PC-9 (cell line): Measurements from ENCODE around the gene FMC1. TPM values are rescaled to one million over a fixed set of nuclear protein-coding genes. Genes with fewer than 3 reads are reported as not detected.
A peak's percentile ranks its signal among the peaks of the same experiment; 100 is the strongest.

Experiments used
- BruUV-seq: library from RNA; stranded (reverse); fragments of 400-500 nt; replicated peaks from 2 replicates; lab custom pipeline; 2021; lab: Mats Ljungman, UMichigan
- CTCF ChIA-PET: fragments of 300-600 bp; sonication (Branson Sonifier 250); formaldehyde crosslinking; loops from one replicate; lab custom pipeline; 2022; ENCODE audit warnings: antibody characterized with exemption; lab: Charles Lee
- POLR2A ChIA-PET: fragments of 300-600 bp; sonication (Branson Sonifier 250); formaldehyde crosslinking; loops from one replicate; lab custom pipeline; 2022; ENCODE audit warnings: antibody characterized with exemption; ENCODE audit not compliant: unreplicated experiment; lab: Charles Lee
- DNase-seq, 2 experiments: peaks; one replicate each; pipeline versions ENCODE4 v3.0.0 to v3.0.0-alpha.2; 2015 to 2022; ENCODE audit warnings: mixed read lengths in 1 of 2
- H2AFZ ChIP-seq: fragments of 200-600 bp; sonication (generic); 2 replicates; pipeline ENCODE4 v1.8.1; 2017; ENCODE audit warnings: antibody characterized with exemption
- H3F3A ChIP-seq: fragments of 200-600 bp; sonication (generic); 2 replicates; pipeline ENCODE4 v1.8.1; 2017; ENCODE audit warnings: antibody characterized with exemption, mild to moderate bottlenecking, low read depth; ENCODE audit not compliant: insufficient read depth
- H3K27ac ChIP-seq: fragments of 200-600 bp; sonication (generic); 2 replicates; pipeline ENCODE4 v1.6.1; 2016; ENCODE audit warnings: mixed run types
- H3K27me3 ChIP-seq: fragments of 200-600 bp; sonication (generic); 2 replicates; pipeline ENCODE4 v1.6.1; 2016; ENCODE audit warnings: low read depth, mixed run types; ENCODE audit not compliant: insufficient read depth
- H3K36me3 ChIP-seq: fragments of 200-600 bp; sonication (generic); 2 replicates; pipeline ENCODE4 v1.6.1; 2016; ENCODE audit warnings: low read depth, mixed run types
- H3K4me1 ChIP-seq: fragments of 200-600 bp; sonication (generic); replicated peaks from 2 replicates; pipeline ENCODE4 v1.6.1; 2016; ENCODE audit warnings: mixed run types; ENCODE audit not compliant: insufficient read depth
- H3K4me2 ChIP-seq: fragments of 200-600 bp; sonication (generic); 2 replicates; pipeline ENCODE4 v1.6.1; 2017; ENCODE audit warnings: mixed run types
- H3K4me3 ChIP-seq: fragments of 200-600 bp; sonication (generic); 2 replicates; pipeline ENCODE4 v1.6.1; 2016; ENCODE audit warnings: mixed run types
- H3K79me2 ChIP-seq: fragments of 200-600 bp; sonication (generic); 2 replicates; pipeline ENCODE4 v1.6.1; 2017; ENCODE audit warnings: low read depth, mixed run types
- H3K9me2 ChIP-seq: fragments of 200-600 bp; sonication (generic); 2 replicates; pipeline ENCODE4 v1.8.1; 2017; ENCODE audit warnings: mild to moderate bottlenecking; ENCODE audit not compliant: insufficient read depth
- H3K9me3 ChIP-seq: fragments of 200-600 bp; sonication (generic); 2 replicates; pipeline ENCODE4 v1.8.1; 2016; ENCODE audit warnings: low read depth; ENCODE audit not compliant: insufficient read depth
- H4K20me1 ChIP-seq: fragments of 200-600 bp; sonication (generic); 2 replicates; pipeline ENCODE4 v1.8.1; 2017; ENCODE audit not compliant: insufficient read depth
- EZH2 ChIP-seq: fragments of 200-600 bp; sonication (generic); IDR thresholded peaks from 2 replicates; pipeline ENCODE4 v1.8.0; 2017; ENCODE audit warnings: antibody characterized with exemption, low read depth
- intact Hi-C: fragments of 100-400 bp; cut with micrococcal nuclease; formaldehyde crosslinking; loops from one replicate; pipeline ENCODE4 v1.10.0; 2022; ENCODE audit not compliant: unreplicated experiment
- total RNA-seq: library from RNA; stranded (reverse); gene quantifications from 2 replicates; pipeline ENCODE4 v1.2.3, GENCODE V29; 2021
- TF ChIP-seq, protein P1 (sequence below): fragments of 200-600 bp; sonication (generic); conservative IDR thresholded peaks from 2 replicates; pipeline ENCODE4 v1.6.1; 2017; ENCODE audit warnings: mixed run types, antibody characterized with exemption, mild to moderate bottlenecking, moderate library complexity

The FMC1 gene
- total RNA-seq, 1 experiment from 2014 or later: 12.5 TPM

DNA sequence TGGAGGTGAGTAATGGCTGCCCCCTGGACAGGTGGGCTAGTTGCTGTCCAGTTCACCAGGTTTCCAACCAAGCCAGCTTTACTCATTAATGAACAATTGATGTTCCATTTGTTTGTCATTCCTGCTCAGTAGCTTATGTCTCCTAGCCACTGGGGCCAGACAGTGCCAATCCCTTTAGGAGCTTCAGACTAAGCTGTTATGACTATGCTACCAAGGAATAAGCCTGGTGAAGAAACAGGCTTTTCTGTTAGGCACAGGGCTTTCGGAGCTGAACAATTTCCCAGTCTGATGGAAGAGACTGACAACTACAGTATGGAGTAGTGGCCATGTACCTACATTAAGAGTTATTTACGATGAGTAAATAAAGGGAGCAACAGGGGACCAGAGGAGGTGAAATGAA lies 2.1 kb upstream of the FMC1 start:
- intact Hi-C loops: no loop called here
- TF ChIP-seq, protein P1, sequence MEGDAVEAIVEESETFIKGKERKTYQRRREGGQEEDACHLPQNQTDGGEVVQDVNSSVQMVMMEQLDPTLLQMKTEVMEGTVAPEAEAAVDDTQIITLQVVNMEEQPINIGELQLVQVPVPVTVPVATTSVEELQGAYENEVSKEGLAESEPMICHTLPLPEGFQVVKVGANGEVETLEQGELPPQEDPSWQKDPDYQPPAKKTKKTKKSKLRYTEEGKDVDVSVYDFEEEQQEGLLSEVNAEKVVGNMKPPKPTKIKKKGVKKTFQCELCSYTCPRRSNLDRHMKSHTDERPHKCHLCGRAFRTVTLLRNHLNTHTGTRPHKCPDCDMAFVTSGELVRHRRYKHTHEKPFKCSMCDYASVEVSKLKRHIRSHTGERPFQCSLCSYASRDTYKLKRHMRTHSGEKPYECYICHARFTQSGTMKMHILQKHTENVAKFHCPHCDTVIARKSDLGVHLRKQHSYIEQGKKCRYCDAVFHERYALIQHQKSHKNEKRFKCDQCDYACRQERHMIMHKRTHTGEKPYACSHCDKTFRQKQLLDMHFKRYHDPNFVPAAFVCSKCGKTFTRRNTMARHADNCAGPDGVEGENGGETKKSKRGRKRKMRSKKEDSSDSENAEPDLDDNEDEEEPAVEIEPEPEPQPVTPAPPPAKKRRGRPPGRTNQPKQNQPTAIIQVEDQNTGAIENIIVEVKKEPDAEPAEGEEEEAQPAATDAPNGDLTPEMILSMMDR: no peak
- no TSS peak for BruUV-seq
- ChIA-PET POLR2A (interaction anchor here (0.7 kb wide), 1 partner anchor 270 kb away, joined by 3 read pairs; no protein-coding TSS in a partner anchor), CTCF (no interaction called here)
- H4K20me1 ChIP-seq: no peaks in the 10 kb centered on the region
- H3K9me3 ChIP-seq: 0 out of 2 replicates have a peak, but pooled peaks cover 4% of the 10 kb centered on the region
- H3K4me1 ChIP-seq: peaks cover 10% of the 10 kb centered on the region; the same call in 1 of the 2 replicates
- H3K27ac ChIP-seq: peak overlapping the region; percentile 93; the same call in 1 of the 2 replicates
- H2AFZ ChIP-seq: no peak overlapping the region; the same call in 1 of the 2 replicates
- H3K36me3 ChIP-seq: no peaks in the 10 kb centered on the region
- H3K4me3 ChIP-seq: peak overlapping the region; percentile 80; the same call in 1 of the 2 replicates
- no peaks in the 10 kb centered on the region for H3K9me2 ChIP-seq
- H3F3A ChIP-seq: peaks cover 22% of the 10 kb centered on the region
- H3K27me3 ChIP-seq: no peaks in the 10 kb centered on the region
- DNase-seq: no peak
- peak overlapping the region; percentile 91 for H3K4me2 ChIP-seq
- H3K79me2 ChIP-seq: peaks cover 24% of the 10 kb centered on the region

DNA sequence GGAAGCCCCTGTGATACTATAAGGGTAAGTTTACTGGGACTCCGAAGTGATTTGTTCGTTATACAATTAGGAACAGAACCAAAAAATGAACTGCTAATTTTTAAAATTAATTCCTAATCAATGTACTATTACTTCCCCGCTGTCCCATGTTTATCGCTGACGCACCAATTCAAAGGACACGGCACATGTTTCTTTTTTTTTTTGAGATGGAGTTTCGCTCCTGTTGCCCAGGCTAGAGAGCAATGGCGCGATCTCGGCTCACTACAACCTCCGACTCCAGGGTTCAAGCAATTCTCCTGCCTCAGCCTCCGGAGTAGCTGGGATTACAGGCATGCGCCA lies 1.5 kb upstream of the FMC1 start:
- no TSS peak for BruUV-seq
- TF ChIP-seq EZH2: no peak
- TF ChIP-seq, protein P1: no peak
- Histone ChIP-seq H3K79me2 (peaks cover 28% of the 10 kb centered on the region), H3K4me2 (peak overlapping the region; percentile 91), H3K4me3 (peak overlapping the region; percentile 80), H3K36me3 (no peaks in the 10 kb centered on the region), H3K4me1 (peaks cover 10% of the 10 kb centered on the region; the same call in 1 of the 2 replicates), H2AFZ (peak overlapping the region; percentile 96), H3F3A (peaks cover 22% of the 10 kb centered on the region), H3K27me3 (no peaks in the 10 kb centered on the region), H3K27ac (peak overlapping the region; percentile 93), H3K9me2 (no peaks in the 10 kb centered on the region), H3K9me3 (0 out of 2 replicates have a peak, but pooled peaks cover 4% of the 10 kb centered on the region), H4K20me1 (no peaks in the 10 kb centered on the region)
- ChIA-PET CTCF (no interaction called here), POLR2A (interaction anchor here (0.6 to 0.7 kb wide), 2 partner anchors 107 to 206 kb away, joined by 3 read pairs; no protein-coding TSS in a partner anchor)
- intact Hi-C loops: loop anchor here (1.0 to 10.0 kb wide), 6 partner anchors 108 to 587 kb away; partner anchors contain the start of genes UBN2 and ZC3HAV1
- no peak for DNase-seq

DNA sequence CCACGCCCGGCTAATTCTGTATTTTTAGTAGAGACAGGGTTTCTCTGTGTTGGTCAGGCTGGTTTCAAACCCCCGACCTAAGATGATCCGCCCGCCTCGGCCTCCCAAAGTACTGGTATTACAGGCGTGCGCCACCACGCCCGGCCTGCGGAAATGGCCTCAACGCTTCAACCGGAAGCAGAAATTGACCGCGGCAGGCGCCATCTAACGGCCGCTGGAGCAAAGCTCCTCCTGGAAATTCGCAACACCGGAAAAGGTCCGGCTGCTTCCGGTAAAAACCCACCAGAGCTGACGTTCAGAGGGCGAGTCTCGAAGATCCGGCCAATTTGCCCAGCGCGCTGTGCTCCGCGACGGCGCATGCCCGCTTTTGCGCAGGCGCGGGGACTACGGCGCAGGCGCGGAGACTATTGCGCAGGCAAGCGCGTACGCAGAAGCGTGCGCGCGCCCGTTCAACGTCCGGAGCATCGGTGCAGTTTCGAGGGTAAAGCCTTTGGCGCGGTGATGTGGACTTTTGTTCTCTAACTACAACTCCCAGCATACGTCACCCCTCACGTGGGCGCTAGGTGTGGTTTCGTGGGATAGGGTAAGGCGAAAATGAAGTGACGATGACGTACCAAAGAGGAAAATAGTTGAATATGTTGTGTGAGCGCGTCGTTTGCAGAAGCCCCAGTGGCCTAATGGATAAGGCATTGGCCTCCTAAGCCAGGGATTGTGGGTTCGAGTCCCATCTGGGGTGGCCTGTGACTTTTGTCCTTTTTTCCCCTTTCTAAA lies 915 bp upstream of the FMC1 start:
- ChIA-PET CTCF (no interaction called here), POLR2A (interaction anchor here (0.5 to 0.7 kb wide), 3 partner anchors 20 to 205 kb away, joined by 3 read pairs; partner anchors contain the start of gene LUC7L2)
- peak overlapping the region; percentile 80 for H3K4me3 ChIP-seq
- H3K9me2 ChIP-seq: no peaks in the 10 kb centered on the region
- peak overlapping the region; percentile 98 for H2AFZ ChIP-seq
- H4K20me1 ChIP-seq: no peaks in the 10 kb centered on the region
- DNase-seq: peak; percentile 99
- peak overlapping the region; percentile 93 for H3K27ac ChIP-seq
- H3K36me3 ChIP-seq: 0 out of 2 replicates have a peak, but pooled peaks cover under 1% of the 10 kb centered on the region
- BruUV-seq: no TSS peak
- 0 out of 2 replicates have a peak, but pooled peaks cover 4% of the 10 kb centered on the region for H3K9me3 ChIP-seq
- TF ChIP-seq, protein P1: peak; percentile 80
- no peak for TF ChIP-seq EZH2
- peaks cover 10% of the 10 kb centered on the region; the same call in 1 of the 2 replicates for H3K4me1 ChIP-seq
- H3K4me2 ChIP-seq: peak overlapping the region; percentile 91
- H3K79me2 ChIP-seq: peaks cover 28% of the 10 kb centered on the region
- peaks cover 22% of the 10 kb centered on the region for H3F3A ChIP-seq
- H3K27me3 ChIP-seq: no peaks in the 10 kb centered on the region
- intact Hi-C loops: loop anchor here (1.0 to 10.0 kb wide), 6 partner anchors 109 to 587 kb away; partner anchors contain the start of genes UBN2 and ZC3HAV1
